ENCODE measurements around the gene TRIM9.

The TRIM9 gene

GRCh38 chr14:51081209-51081608, 13.7 kb downstream of the TRIM9 start:
- no peak overlapping the region for H3K27ac ChIP-seq
- TF ChIP-seq ZFX (IDR thresholded peaks at IDR 0.05) = no peak
- no peak for TF ChIP-seq CTCF (conservative IDR thresholded peaks at IDR 0.05)

- H3K27ac ChIP-seq = no peak overlapping the region
- no peak for TF ChIP-seq ZFX (IDR thresholded peaks at IDR 0.05)
- TF ChIP-seq CTCF (conservative IDR thresholded peaks at IDR 0.05) = no peak
Observed at GRCh38 chr14:51080645-51081044, 14.3 kb downstream of the TRIM9 start.

GRCh38 chr14:51079489-51079888, 15.4 kb downstream of the TRIM9 start:
- TF ChIP-seq CTCF (conservative IDR thresholded peaks at IDR 0.05) = no peak
- TF ChIP-seq ZFX (IDR thresholded peaks at IDR 0.05) = no peak
- no peak overlapping the region for H3K27ac ChIP-seq

GRCh38 chr14:51079085-51079484, 15.8 kb downstream of the TRIM9 start:
- no peak overlapping the region for H3K27ac ChIP-seq
- TF ChIP-seq ZFX (IDR thresholded peaks at IDR 0.05) (no peak), CTCF (conservative IDR thresholded peaks at IDR 0.05) (no peak)

GRCh38 chr14:51074701-51075385, 20.1 kb downstream of the TRIM9 start:
- no peak overlapping the region for H3K27ac ChIP-seq
- no peak for TF ChIP-seq CTCF (conservative IDR thresholded peaks at IDR 0.05)
- no peak for TF ChIP-seq ZFX (IDR thresholded peaks at IDR 0.05)

- no peak for TF ChIP-seq ZFX (IDR thresholded peaks at IDR 0.05)
- TF ChIP-seq CTCF (conservative IDR thresholded peaks at IDR 0.05) = no peak
Observed at GRCh38 chr14:51073731-51074130, 21.2 kb downstream of the TRIM9 start.

GRCh38 chr14:51072976-51073375, 21.9 kb downstream of the TRIM9 start:
- TF ChIP-seq CTCF (conservative IDR thresholded peaks at IDR 0.05) (no peak), ZFX (IDR thresholded peaks at IDR 0.05) (no peak)
- H3K27ac ChIP-seq = no peak overlapping the region

More at GRCh38 chr14:51073731-51074130, 21.2 kb downstream of the TRIM9 start:
- H3K27ac ChIP-seq = no peak overlapping the region
